CD4-positive, alpha-beta T cell treated with Interleukin-17A for 1 hour (primary cell): ENCODE measurements around the gene CCNI.
"Not testable (repeated sequence)": the region's sequence is repeated elsewhere in the genome, so short reads cannot be mapped to it uniquely, and the experiment has no call there.

Experiments
- DNase-seq: peaks from one replicate; pipeline ENCODE4 v3.0.0-alpha.2; 2020

CCNI gene

GRCh38 chr4:77075869-77076799, at the start of gene CCNI:
Gene CCNI (minus strand): TSS chr4:77075989. CDS start chr4:77066362, 9,627 bp downstream.
- DNase-seq = peak; percentile 95

DNA sequence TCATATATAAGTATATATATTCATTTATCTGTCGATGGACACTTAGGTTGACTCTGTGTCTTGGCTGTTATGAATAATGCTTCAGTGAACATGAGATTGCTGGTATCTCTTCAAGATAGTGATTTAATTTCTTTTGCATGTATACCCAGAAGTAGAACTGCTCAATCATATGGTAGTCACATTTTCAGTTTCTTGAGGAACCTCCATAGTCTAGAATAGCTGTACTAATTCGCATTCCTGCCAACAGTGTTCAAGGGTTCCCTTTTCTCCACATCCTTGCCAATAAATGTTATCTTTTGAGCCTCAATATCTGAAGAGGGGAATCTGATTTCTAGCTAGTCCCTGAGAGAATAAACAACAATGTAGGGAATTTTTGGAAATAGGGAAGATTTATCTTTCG, 48.8 kb upstream of the CCNI start:
- DNase-seq = no peak

DNA sequence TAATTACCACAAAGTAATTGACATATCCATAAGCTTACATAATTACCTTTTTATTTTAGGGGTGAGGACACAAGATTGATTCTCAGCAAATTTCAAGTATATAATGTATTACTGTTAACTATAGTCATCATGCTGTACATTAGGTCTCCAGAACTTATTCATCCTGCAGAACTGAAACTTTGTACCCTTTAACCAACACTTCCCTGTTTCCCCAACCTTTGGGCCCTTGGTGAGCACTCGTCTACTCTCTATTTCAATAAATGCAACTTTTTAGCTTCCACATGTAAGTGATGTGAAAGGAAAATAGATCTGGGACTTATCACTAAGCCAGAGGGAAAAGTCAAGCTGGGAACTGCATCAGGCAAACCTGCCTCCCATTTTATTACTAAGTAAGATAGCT, 47.6 kb upstream of the CCNI start:
- no peak for DNase-seq

- no peak for DNase-seq
Measured at GRCh38 chr4:77122656-77123055, 46.9 kb upstream of the CCNI start.

DNA sequence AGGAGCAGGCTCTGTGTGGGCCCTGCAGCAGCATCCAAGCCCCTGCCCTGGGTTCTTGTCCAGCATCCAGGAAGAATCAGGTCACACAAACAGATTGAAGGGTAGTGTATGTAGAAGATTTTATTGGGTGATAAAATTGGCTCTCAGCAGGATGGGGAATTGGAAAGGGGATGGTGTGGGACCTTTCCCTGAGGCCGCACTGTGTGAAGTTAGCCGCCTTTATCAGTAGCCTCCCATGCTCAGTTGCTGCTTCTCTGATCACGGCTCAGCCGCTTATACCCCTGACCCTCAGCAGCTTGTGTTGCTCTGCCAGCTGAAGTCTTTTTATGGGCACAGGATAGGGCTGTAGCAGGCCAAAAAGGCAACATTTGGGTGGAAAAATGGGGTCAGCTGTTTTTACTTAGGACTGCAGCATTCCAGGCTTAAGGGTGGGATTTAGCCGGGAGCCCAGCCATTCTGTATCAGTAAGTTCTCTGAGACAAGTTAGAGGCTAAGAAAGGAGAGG, 46.0 kb upstream of the CCNI start:
- DNase-seq = no peak

GRCh38 chr4:77120886-77121508, 45.2 kb upstream of the CCNI start:
- DNase-seq = no peak

- DNase-seq = no peak
Measured at GRCh38 chr4:77117721-77118120, 41.9 kb upstream of the CCNI start.

GRCh38 chr4:77113069-77113468, 37.3 kb upstream of the CCNI start:
- DNase-seq = no peak

DNA sequence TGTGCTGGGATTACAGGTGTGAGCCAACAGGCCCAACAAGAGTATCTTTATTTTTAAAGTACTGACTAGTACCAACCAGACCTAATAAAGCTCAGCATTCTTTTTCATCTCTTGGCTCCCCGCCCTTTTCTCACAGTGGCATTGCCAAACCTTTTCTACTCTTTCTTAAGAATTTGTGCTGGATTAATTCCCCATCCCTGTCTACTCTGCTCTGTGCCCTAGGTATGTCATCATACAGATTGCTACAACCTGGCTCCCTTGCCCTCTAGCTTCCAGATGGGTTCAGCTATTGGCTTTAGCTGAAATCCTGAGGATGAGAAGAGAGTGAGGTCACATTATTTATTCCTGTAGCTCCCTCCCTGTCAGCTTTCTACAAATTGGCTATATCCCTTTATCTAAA, 34.9 kb upstream of the CCNI start:
- DNase-seq = no peak

DNA sequence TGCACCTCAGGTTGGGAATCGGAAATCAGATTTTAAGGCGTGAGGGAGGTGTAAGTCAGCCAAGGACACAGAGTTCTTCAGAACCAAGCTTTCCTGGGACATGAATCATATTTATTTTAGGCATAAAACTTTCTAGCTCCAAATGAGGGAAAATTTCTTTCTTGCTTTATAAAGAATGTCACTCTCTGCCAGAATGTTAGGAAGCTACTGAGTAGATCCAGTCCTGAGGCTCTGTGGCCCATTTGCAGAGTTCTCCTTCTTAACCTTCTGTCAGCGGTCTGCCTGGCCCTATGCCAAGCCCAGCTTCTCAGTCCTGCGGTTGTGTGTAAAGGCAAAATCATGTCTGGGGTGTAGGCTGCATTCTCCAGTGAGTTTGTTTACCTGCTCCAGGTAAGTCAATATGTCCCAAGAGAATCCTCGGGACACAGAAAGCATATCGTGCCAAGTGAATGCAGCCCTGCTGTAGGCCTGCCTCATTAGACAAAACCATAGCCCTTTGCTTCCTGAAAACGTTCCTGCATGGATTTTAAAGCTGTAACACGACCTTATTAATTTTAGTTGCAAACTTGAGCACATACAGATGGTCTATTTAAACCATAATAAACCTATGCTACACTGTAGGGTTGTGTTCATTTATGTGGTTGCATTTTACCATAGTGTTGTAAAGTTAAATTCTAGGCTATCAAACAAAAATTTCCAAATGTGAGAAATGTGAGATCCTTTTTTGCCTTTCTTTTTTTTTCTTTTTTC, 29.2 kb upstream of the CCNI start:
- no peak for DNase-seq

- no peak for DNase-seq
Measured at GRCh38 chr4:77104388-77104787, 28.6 kb upstream of the CCNI start.

GRCh38 chr4:77100234-77100633, 24.4 kb upstream of the CCNI start:
- DNase-seq = no peak

- no peak for DNase-seq
Measured at GRCh38 chr4:77097611-77098010, 21.8 kb upstream of the CCNI start.

- peak; percentile 79 for DNase-seq
Measured at GRCh38 chr4:77095101-77095821, 19.5 kb upstream of the CCNI start.

GRCh38 chr4:77094496-77094895, 18.7 kb upstream of the CCNI start:
- DNase-seq = no peak

- DNase-seq = no peak
Measured at GRCh38 chr4:77093401-77093800, 17.6 kb upstream of the CCNI start.

DNA sequence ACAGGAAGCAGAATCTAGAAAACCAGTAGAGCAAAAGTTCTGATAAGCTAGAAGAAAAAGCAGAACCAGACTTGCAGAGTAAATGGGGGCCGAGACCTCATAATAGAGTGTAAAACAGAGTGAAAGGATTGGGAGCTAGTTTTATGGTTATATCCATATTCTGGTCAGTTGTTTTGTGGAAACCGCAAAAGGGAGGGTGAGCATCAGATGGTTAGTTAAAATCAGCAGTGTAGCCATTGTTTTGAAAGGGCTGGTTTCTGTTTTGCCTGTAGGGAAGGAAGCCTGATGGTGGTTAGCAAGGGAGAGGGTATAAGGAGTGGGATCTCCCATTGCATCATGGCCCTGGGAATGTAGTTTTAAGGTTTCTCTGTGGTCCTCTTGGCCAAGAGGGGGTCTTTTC, 17.2 kb upstream of the CCNI start:
- no peak for DNase-seq

GRCh38 chr4:77089866-77090265, 14.1 kb upstream of the CCNI start:
- no peak for DNase-seq

GRCh38 chr4:77087027-77087426, 11.2 kb upstream of the CCNI start:
- not testable (repeated sequence) for DNase-seq

GRCh38 chr4:77084019-77084639, 8.3 kb upstream of the CCNI start:
- DNase-seq = no peak

DNA sequence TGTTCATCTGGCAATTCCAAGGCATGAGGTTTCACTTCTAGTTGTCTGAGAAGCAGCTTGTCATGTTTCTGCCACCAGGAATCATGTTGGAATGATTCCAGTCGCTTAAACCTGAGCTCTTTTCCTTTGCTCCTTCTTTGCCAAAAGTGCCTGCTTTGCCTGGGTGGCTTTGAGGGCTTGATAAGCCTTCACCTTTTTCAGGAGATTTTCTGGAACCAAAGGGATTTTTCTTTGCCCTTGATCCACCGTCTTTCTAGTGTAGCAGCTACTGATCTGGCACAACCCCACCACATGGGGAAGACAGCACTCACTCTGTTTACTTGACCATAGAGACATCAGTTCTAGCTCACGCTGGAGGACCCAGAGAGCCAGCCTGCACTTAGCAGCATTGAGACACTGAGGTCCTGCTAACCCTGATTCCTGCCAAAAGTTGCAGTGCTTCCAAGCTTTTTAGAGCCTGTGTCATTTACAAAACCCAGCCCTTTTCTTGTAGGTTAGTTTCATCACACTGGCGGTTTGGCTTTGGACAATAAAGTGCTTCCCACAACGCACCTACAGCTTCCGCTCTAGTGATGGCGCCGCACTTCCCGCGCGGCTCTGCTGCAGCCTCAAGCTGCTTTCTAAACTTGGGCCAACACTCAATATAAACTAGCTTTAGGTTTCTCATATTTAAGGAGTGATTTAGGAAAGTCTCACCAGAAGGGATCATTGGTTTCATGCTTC, 7.3 kb upstream of the CCNI start:
- no peak for DNase-seq

- not testable (repeated sequence) for DNase-seq
Measured at GRCh38 chr4:77080806-77081205, 5.0 kb upstream of the CCNI start.
